ENCODE results near the gene NUTM2E. TPM values are rescaled to one million over a fixed set of nuclear protein-coding genes. Genes with fewer than 3 reads are reported as not detected.
"Not testable (repeated sequence)": the region's sequence is repeated elsewhere in the genome, so short reads cannot be mapped to it uniquely, and the experiment has no call there.

The NUTM2E gene
- total RNA-seq, 1 experiment from 2014 or later, result not detected

GRCh38 chr10:79836891-79837290 lies 10.4 kb downstream of the NUTM2E start:
- not testable (repeated sequence) for H3K27me3 Mint-ChIP-seq (ENCODE audit: low read depth); H3K36me3 Mint-ChIP-seq (ENCODE audit: insufficient read depth in 1 of 3, low read depth in 3 of 3); H2BK20ac ChIP-seq (ENCODE audit: low read depth, low read length, poor library complexity, severe bottlenecking); H3K79me1 ChIP-seq (ENCODE audit: insufficient read depth, low read depth, low read length, poor library complexity, severe bottlenecking); H3K56ac ChIP-seq (ENCODE audit: insufficient read length, low read depth, low read length); DNase-seq; H3K9me3 Mint-ChIP-seq; H4K5ac ChIP-seq (ENCODE audit: insufficient read length, low read depth, low read length); H3K27ac ChIP-seq (ENCODE audit: insufficient read length, low read depth, low read length); H3T11ph ChIP-seq (ENCODE audit: low read length); H3K27ac Mint-ChIP-seq; H3K4me2 ChIP-seq (ENCODE audit: insufficient read depth, insufficient read length, low read length); H2BK15ac ChIP-seq (ENCODE audit: low read depth, low read length); H2AFZ ChIP-seq (ENCODE audit: low read length); H3K23ac ChIP-seq (ENCODE audit: insufficient read length, low read depth, low read length); H2BK12ac ChIP-seq (ENCODE audit: insufficient read length, low read depth, low read length); H3K4ac ChIP-seq (ENCODE audit: low read depth, low read length); H4K8ac ChIP-seq (replicated peaks; ENCODE audit: insufficient read length, low read depth, low read length); H2BK5ac ChIP-seq (ENCODE audit: insufficient read length, low read length); H3K27me3 ChIP-seq (ENCODE audit: insufficient read depth, low read length); H3K23me2 ChIP-seq (ENCODE audit: insufficient read length, low read depth, low read length, poor library complexity, severe bottlenecking); H3K4me1 ChIP-seq (ENCODE audit: insufficient read depth, low read length); H4K20me1 ChIP-seq (ENCODE audit: control insufficient read depth, insufficient read depth, insufficient read length); H3K4me1 Mint-ChIP-seq; H3K9ac ChIP-seq (ENCODE audit: extremely low read depth, insufficient read length, low read length); H3K18ac ChIP-seq (ENCODE audit: insufficient read length, low read depth, low read length); H3K14ac ChIP-seq (ENCODE audit: insufficient read depth, low read length); H3K4me3 Mint-ChIP-seq; H3K9me3 ChIP-seq (ENCODE audit: control insufficient read depth, low read depth, low read length); H2BK120ac ChIP-seq (ENCODE audit: low read depth, low read length, poor library complexity, severe bottlenecking); H2AK5ac ChIP-seq (ENCODE audit: insufficient read length, low read length); H3K79me2 ChIP-seq (ENCODE audit: insufficient read depth, low read length); H4K91ac ChIP-seq (ENCODE audit: insufficient read length, low read depth, low read length)
- WGBS (ENCODE audit: extremely low coverage, insufficient read length, low lambda C conversion rate), result no CpG with 5 or more reads among the region's 1 CpG

DNA sequence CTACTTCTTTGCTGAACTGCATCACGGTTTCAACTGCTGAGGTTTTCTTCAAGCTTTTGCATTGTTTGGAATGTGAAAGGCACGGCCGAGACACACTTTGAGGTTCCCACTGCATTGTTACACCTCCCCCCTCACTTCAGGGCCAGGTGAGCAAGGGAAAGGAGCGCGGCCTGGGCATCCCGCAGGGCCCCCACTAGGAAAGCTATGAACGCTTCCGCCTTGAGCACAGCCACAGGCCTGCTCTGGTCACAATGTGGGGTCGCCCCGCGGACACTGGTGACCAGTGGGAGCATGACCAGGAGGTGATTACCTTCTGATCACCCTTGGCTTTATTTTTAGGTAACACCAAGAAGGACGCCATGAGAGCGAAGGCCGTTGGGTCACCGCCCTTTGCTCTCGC lies 11.9 kb downstream of the NUTM2E start:
- H2BK20ac ChIP-seq (ENCODE audit: low read depth, low read length, poor library complexity, severe bottlenecking); H2BK15ac ChIP-seq (ENCODE audit: low read depth, low read length); H3K36me3 Mint-ChIP-seq (ENCODE audit: insufficient read depth in 1 of 3, low read depth in 3 of 3); H3K27me3 ChIP-seq (ENCODE audit: insufficient read depth, low read length); H2AFZ ChIP-seq (ENCODE audit: low read length); H3K9me3 ChIP-seq (ENCODE audit: control insufficient read depth, low read depth, low read length); H3K23me2 ChIP-seq (ENCODE audit: insufficient read length, low read depth, low read length, poor library complexity, severe bottlenecking); H2BK12ac ChIP-seq (ENCODE audit: insufficient read length, low read depth, low read length); H3K9me3 Mint-ChIP-seq; H3K4me3 Mint-ChIP-seq; H4K8ac ChIP-seq (replicated peaks; ENCODE audit: insufficient read length, low read depth, low read length); H3K23ac ChIP-seq (ENCODE audit: insufficient read length, low read depth, low read length); H2BK5ac ChIP-seq (ENCODE audit: insufficient read length, low read length); H3K4me1 ChIP-seq (ENCODE audit: insufficient read depth, low read length); H3K27ac Mint-ChIP-seq; H3K27ac ChIP-seq (ENCODE audit: insufficient read length, low read depth, low read length); H3K4me1 Mint-ChIP-seq; DNase-seq; H3K4ac ChIP-seq (ENCODE audit: low read depth, low read length); H3K56ac ChIP-seq (ENCODE audit: insufficient read length, low read depth, low read length); H3K14ac ChIP-seq (ENCODE audit: insufficient read depth, low read length); H3K4me2 ChIP-seq (ENCODE audit: insufficient read depth, insufficient read length, low read length); H3K79me2 ChIP-seq (ENCODE audit: insufficient read depth, low read length); H4K20me1 ChIP-seq (ENCODE audit: control insufficient read depth, insufficient read depth, insufficient read length); H3K27me3 Mint-ChIP-seq (ENCODE audit: low read depth); H4K91ac ChIP-seq (ENCODE audit: insufficient read length, low read depth, low read length); H4K5ac ChIP-seq (ENCODE audit: insufficient read length, low read depth, low read length); H3T11ph ChIP-seq (ENCODE audit: low read length); H3K79me1 ChIP-seq (ENCODE audit: insufficient read depth, low read depth, low read length, poor library complexity, severe bottlenecking); H2AK5ac ChIP-seq (ENCODE audit: insufficient read length, low read length); H3K18ac ChIP-seq (ENCODE audit: insufficient read length, low read depth, low read length); H3K9ac ChIP-seq (ENCODE audit: extremely low read depth, insufficient read length, low read length); H2BK120ac ChIP-seq (ENCODE audit: low read depth, low read length, poor library complexity, severe bottlenecking): not testable (repeated sequence)
- WGBS (ENCODE audit: extremely low coverage, insufficient read length, low lambda C conversion rate), result no CpG with 5 or more reads among the region's 16 CpGs
